H4 (cell line): ENCODE measurements around the gene SLC27A2. TPM values are rescaled to one million over a fixed set of nuclear protein-coding genes. Genes with fewer than 3 reads are reported as not detected.
A peak's percentile ranks its signal among the peaks of the same experiment; 100 is the strongest.

Source experiments
- DNase-seq: peaks from one replicate; pipeline ENCODE4 v3.0.0-alpha.2; 2015; ENCODE audit warnings: low spot score
- total RNA-seq: library from RNA; depleted of rRNA; stranded (reverse); fragments of >200 nt; shearing (Covaris generic); gene quantifications from 2 replicates; pipeline ENCODE4 v1.2.3, GENCODE V29; 2014; rRNA removed

The SLC27A2 gene
- total RNA-seq, 1 experiment from 2014 or later = not detected

DNA sequence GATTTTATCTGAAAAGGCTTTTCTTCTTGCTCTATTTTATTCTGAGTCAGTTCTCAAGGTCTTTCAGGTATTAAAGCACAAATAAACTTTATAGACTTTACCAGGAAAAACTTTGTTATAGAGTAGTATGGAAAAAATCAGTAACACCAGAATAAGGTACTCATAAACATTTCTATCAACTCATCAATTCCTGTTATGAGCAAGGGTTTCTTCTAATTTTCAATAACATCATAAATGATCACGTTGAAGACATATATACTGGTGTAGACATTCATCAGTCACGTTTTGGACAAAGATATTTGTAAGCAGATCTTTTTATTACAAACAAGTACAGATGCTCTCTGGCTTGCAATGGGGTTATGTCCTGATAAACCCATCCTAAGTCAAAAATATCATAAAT is 93.1 kb downstream of the SLC27A2 start:
- DNase-seq = no peak

DNA sequence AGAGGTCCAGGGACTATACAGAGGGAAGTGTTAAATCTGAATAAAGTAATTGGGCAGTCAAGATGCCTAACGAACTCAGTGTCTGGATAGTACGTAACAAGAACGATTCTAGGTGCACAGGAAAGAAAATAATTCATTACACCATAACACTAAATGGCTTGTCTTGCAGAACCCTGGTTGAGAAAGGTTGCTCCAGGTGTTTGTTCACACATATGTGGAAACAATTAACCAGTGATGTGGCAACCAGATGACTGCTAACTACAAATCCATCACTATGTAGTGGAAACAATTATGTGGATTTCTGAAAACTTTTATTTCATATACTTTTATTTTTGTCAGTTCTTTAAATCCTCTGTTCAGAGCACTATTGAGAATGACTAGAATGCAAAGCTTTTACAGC is 93.9 kb downstream of the SLC27A2 start:
- DNase-seq = no peak

- no peak for DNase-seq
Observed at GRCh38 chr15:50277370-50277769, 95.4 kb downstream of the SLC27A2 start.

DNA sequence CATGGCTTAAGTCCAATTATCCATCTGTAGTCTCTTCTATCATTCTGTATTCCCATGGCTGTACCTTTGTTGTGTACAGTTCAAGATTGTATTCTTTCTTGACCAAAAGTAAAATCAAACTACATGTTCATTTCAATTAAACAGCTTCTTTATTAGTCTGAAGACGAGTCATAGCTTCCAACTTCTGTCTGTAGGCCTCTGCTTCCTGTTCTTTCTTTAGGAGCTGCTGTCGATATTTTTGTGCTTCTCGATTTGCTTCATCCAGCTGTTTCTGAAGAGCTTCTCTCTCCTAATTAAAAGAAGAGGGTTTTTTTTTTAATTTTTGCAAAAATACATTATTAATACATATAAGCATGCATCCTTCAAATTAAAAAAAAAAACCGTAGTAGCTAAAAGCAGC is 96.5 kb downstream of the SLC27A2 start:
- DNase-seq = no peak

DNA sequence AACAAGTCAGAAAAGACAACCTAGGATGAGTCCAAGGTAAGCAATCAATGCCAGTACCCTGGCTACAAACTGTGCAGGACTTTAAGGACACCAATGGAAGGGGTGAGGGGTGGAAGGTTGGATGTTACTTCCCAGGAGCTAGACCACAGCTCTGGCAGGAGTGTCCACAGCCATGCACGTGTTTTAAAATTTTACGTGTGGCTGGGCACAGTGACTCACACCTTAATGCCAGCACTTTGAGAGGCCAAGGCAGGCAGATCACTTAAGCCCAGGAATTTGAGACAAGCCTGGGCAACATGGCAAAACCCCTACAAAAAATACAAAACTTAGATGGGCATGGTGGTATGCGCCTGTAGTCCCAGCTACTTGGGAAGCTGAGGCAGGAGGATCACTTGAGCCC is 98.3 kb downstream of the SLC27A2 start:
- DNase-seq = peak; percentile 20

DNA sequence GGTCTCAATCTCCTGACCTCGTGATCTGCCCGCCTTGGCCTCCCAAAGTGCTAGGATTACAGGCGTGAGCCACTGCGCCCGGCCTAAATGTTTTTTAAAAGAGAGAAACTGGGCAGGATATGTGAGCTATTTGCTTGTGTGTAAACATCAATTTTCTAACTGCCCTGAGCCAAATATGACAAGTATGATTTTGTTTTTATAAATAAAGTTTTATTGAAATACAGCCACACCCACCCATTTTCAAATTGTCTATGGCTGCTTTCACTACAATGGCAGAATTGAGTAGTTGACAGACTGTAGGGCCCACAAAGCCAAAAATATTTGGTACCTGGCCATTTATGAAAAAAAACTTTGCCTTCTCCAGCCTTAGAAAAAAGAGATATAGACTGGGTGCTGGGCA is 99.4 kb downstream of the SLC27A2 start:
- no peak for DNase-seq

Other genes starting within 250 kb of the SLC27A2 start
- gene ATP8B4, start 63.0 kb upstream of the SLC27A2 start, total RNA-seq = 0.04 and 0.41 TPM in 2 replicates
- gene HDC, start 83.5 kb downstream of the SLC27A2 start, total RNA-seq = not detected in 2 replicates
- gene GABPB1, start 173.0 kb downstream of the SLC27A2 start, total RNA-seq = 45.7 and 50.0 TPM in 2 replicates
- 39.5 and 47.7 TPM in 2 replicates for gene USP8, start 242.2 kb downstream of the SLC27A2 start, total RNA-seq